Measurements from ENCODE around the gene ZMYM2.

Gene ZMYM2

GRCh38 chr13:20116213-20116612, 157.7 kb downstream of the ZMYM2 start:
- H3K4me3 ChIP-seq (ENCODE audit: low read length): no peak overlapping the region
- no peak for DNase-seq (ENCODE audit: low read depth)
- no peak for TF ChIP-seq CTCF (conservative IDR thresholded peaks at IDR 0.05; ENCODE audit: low read depth, low read length)

DNA sequence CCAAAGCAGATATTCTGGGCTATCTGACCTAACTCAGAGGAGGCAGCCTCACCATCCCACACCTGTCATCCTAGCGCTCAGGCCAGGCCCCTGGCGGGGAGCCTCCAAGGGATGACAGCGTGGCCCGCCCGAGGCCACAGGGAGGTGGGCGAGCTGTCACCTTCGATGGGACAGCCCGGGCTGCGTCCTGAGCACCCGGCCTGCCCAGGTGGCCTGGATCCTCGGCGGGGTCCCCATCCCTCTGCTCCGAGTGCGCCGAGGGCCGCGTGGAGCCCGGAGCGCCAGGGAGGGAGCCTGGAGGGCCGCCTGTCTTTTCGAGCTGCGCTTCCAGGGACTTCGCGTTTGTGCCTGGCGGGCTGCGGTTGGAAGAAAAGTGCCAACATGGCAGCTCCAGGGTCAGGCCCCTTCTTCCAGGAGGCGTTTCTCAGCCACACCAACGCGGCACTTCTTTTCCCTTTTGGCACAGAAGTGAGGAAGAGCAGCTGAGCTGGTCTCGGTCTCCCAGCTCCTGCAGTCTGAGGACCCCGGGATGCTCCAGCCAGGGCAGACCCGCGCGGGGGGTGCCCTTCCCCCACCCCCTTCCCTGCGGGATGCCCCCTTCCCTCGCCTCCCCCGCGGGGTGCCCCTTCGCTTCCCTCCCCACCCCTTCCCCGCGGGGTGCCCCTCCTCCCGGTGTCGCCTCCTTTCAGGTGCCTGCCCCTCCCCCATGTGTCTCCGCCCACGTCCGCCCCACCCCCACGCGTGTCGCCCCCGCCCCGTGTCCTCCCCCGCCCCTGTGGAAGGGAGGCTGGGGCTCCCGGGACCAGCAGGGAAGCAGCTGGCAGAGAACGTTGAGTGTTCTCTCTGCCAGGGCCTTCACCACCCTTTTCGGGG, 160.0 kb downstream of the ZMYM2 start:
- DNase-seq (ENCODE audit: low read depth): no peak

DNA sequence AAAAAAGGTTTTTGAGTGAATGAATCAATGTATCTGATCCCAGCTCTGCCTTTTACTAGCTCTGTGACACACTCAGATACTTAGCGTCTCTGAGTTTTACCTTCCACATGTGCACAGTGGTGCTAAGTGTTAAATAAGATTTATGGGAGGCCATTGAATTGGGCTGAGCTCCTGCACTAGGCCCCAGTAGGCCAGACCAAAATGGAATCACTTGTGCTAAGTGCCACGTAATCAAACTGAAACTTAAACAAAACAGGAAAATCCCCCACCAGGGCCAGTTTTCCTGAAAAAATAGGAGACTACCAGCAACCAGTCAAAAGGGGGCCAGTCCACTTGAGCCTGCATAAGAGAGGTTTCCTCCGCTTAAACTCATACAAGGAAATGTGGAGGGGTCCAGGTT, 161.4 kb downstream of the ZMYM2 start:
- H3K4me3 ChIP-seq (ENCODE audit: low read length): no peak overlapping the region

More for the DNA sequence above, 160.0 kb downstream of the ZMYM2 start:
- H3K4me3 ChIP-seq (ENCODE audit: low read length): peak overlapping the region; percentile 68
- TF ChIP-seq CTCF (conservative IDR thresholded peaks at IDR 0.05; ENCODE audit: low read depth, low read length): no peak

GRCh38 chr13:20121159-20121525, 162.6 kb downstream of the ZMYM2 start:
- DNase-seq (ENCODE audit: low read depth): no peak
- no peak overlapping the region for H3K4me3 ChIP-seq (ENCODE audit: low read length)
- no peak for TF ChIP-seq CTCF (conservative IDR thresholded peaks at IDR 0.05; ENCODE audit: low read depth, low read length)

More for the DNA sequence above, 161.4 kb downstream of the ZMYM2 start:
- no peak for DNase-seq (ENCODE audit: low read depth)
- no peak for TF ChIP-seq CTCF (conservative IDR thresholded peaks at IDR 0.05; ENCODE audit: low read depth, low read length)

GRCh38 chr13:20124303-20124702, 165.8 kb downstream of the ZMYM2 start:
- no peak for TF ChIP-seq CTCF (conservative IDR thresholded peaks at IDR 0.05; ENCODE audit: low read depth, low read length)
- DNase-seq (ENCODE audit: low read depth): no peak
- no peak overlapping the region for H3K4me3 ChIP-seq (ENCODE audit: low read length)

DNA sequence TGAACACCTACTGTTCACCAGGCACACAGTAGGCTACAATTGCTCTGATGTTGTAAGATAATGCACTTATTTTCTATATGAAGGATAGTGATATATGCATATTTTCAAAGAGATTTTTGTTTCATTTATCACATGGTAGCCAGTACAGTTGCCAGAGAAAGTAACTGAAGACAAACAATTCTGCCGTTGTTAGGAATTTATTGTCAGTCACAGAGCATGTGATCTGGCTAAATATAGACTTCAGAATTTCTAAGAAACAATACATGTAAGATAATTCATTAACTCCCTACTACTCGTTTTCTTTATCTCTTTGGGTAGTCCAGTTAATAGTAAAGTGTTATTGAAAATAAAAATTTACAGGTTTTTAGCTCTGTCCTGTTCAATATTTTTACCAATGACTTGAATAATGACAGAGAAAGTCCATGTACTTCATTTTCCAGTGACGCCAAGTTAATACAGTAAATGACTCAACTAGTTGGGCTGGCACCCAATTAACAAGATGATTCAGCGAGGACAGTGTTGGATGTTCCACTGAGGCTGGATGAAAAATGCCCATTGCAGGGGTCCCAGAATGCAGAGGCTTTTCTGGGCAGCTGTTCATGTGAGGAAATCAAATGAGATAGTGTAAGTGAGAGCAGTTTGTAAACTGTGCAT, 166.7 kb downstream of the ZMYM2 start:
- no peak for TF ChIP-seq CTCF (conservative IDR thresholded peaks at IDR 0.05; ENCODE audit: low read depth, low read length)
- H3K4me3 ChIP-seq (ENCODE audit: low read length): no peak overlapping the region
- DNase-seq (ENCODE audit: low read depth): no peak

GRCh38 chr13:20125783-20126165, 167.2 kb downstream of the ZMYM2 start:
- DNase-seq (ENCODE audit: low read depth): no peak
- H3K4me3 ChIP-seq (ENCODE audit: low read length): no peak overlapping the region
- TF ChIP-seq CTCF (conservative IDR thresholded peaks at IDR 0.05; ENCODE audit: low read depth, low read length): no peak

Data from retinal pigment epithelial cell (primary cell).